DOHH2 (cell line): Measurements from ENCODE around the gene IFNG.

ENCODE experiments used
- H3F3A ChIP-seq: fragments of 200-600 bp; sonication (generic), shearing (Covaris generic); 2 replicates; pipeline ENCODE4 v1.6.0; 2016; ENCODE audit warnings: antibody characterized with exemption, mild to moderate bottlenecking; ENCODE audit not compliant: control insufficient read depth, insufficient read depth
- H3K27ac ChIP-seq: fragments of 200-600 bp; sonication (generic); 2 replicates; pipeline ENCODE4 v1.5.1; 2014; ENCODE audit warnings: low read depth, mild to moderate bottlenecking, low read length, moderate library complexity
- H3K27me3 ChIP-seq: fragments of 200-600 bp; sonication (generic); 2 replicates; pipeline ENCODE4 v1.6.1; 2014; ENCODE audit warnings: mild to moderate bottlenecking, low read length, mixed read lengths; ENCODE audit not compliant: control insufficient read depth
- H3K36me3 ChIP-seq: fragments of 200-600 bp; sonication (generic); 2 replicates; pipeline ENCODE4 v1.6.1; 2014; ENCODE audit warnings: mild to moderate bottlenecking, low read length, moderate library complexity, mixed read lengths; ENCODE audit not compliant: control insufficient read depth
- H3K4me1 ChIP-seq: fragments of 200-600 bp; sonication (generic); 2 replicates; pipeline ENCODE4 v1.6.1; 2014; ENCODE audit warnings: mild to moderate bottlenecking, low read length, mixed read lengths; ENCODE audit not compliant: control insufficient read depth
- H3K4me2 ChIP-seq: fragments of 200-600 bp; sonication (generic); 2 replicates; pipeline ENCODE4 v1.6.0; 2014; ENCODE audit warnings: mild to moderate bottlenecking, low read length, moderate library complexity
- H3K4me3 ChIP-seq: fragments of 200-600 bp; sonication (generic); 2 replicates; pipeline ENCODE4 v1.5.1; 2014; ENCODE audit warnings: mild to moderate bottlenecking, low read length, mixed read lengths
- H3K79me2 ChIP-seq: fragments of 200-600 bp; sonication (generic); 2 replicates; pipeline ENCODE4 v1.6.1; 2014; ENCODE audit warnings: mild to moderate bottlenecking, low read length, mixed read lengths; ENCODE audit not compliant: control insufficient read depth
- H3K9me2 ChIP-seq: fragments of 200-600 bp; sonication (generic); replicated peaks from 2 replicates; pipeline ENCODE4 v1.6.1; 2014; ENCODE audit warnings: mild to moderate bottlenecking, low read length, mixed read lengths; ENCODE audit not compliant: control insufficient read depth
- H3K9me3 ChIP-seq: fragments of 200-600 bp; sonication (generic); 2 replicates; pipeline ENCODE4 v1.6.1; 2014; ENCODE audit warnings: antibody characterized with exemption, low read length, mixed read lengths; ENCODE audit not compliant: control insufficient read depth, insufficient read depth
- H4K20me1 ChIP-seq: fragments of 200-600 bp; sonication (generic); 2 replicates; pipeline ENCODE4 v1.6.0; 2014; ENCODE audit warnings: low read depth, mild to moderate bottlenecking, antibody characterized with exemption, low read length, moderate library complexity; ENCODE audit not compliant: control insufficient read depth, insufficient read depth
- EZH2phosphoT487 ChIP-seq: fragments of 200-600 bp; sonication (generic); IDR thresholded peaks from 2 replicates; pipeline ENCODE4 v1.6.1; 2017; ENCODE audit warnings: borderline replicate concordance, mild to moderate bottlenecking, antibody characterized with exemption, low read length, moderate library complexity, mixed read lengths
- TF ChIP-seq, protein P1 (sequence below): fragments of 200-600 bp; sonication (generic); IDR thresholded peaks from one replicate; pipeline ENCODE4 v1.5.1; 2014; ENCODE audit warnings: antibody characterized with exemption, mild to moderate bottlenecking, low read depth, low read length; ENCODE audit not compliant: poor library complexity, severe bottlenecking

The IFNG gene

DNA sequence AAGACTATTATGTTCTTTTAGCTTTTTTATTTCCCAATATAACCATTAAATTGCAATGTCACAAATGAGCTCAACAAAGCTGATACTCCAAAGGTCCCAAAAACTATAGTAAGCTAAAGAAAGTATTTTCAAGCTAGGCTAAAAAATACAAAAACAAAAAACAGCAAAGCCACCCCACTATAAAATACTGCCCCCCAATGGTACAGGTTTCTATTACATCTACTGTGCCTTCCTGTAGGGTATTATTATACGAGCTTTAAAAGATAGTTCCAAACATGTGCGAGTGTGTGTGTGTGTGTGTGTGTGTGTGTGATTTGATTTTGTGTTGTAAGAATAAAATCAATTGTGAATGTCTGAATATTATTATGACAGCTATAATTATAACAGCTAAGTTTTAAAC lies 1.1 kb downstream of the IFNG start:
- H3K27me3 ChIP-seq: no peaks in the 10 kb centered on the region
- H3K4me2 ChIP-seq: no peak overlapping the region
- H3K4me1 ChIP-seq: peaks cover 15% of the 10 kb centered on the region
- no peaks in the 10 kb centered on the region for H3K9me2 ChIP-seq
- no peaks in the 10 kb centered on the region for H3K79me2 ChIP-seq
- no peak overlapping the region for H3K4me3 ChIP-seq
- no peak overlapping the region for H3K27ac ChIP-seq
- TF ChIP-seq, protein P1, sequence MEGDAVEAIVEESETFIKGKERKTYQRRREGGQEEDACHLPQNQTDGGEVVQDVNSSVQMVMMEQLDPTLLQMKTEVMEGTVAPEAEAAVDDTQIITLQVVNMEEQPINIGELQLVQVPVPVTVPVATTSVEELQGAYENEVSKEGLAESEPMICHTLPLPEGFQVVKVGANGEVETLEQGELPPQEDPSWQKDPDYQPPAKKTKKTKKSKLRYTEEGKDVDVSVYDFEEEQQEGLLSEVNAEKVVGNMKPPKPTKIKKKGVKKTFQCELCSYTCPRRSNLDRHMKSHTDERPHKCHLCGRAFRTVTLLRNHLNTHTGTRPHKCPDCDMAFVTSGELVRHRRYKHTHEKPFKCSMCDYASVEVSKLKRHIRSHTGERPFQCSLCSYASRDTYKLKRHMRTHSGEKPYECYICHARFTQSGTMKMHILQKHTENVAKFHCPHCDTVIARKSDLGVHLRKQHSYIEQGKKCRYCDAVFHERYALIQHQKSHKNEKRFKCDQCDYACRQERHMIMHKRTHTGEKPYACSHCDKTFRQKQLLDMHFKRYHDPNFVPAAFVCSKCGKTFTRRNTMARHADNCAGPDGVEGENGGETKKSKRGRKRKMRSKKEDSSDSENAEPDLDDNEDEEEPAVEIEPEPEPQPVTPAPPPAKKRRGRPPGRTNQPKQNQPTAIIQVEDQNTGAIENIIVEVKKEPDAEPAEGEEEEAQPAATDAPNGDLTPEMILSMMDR: peak; percentile 67
- no peak for TF ChIP-seq EZH2phosphoT487
- H3K36me3 ChIP-seq: no peaks in the 10 kb centered on the region
- no peaks in the 10 kb centered on the region for H3K9me3 ChIP-seq
- no peaks in the 10 kb centered on the region for H4K20me1 ChIP-seq
- H3F3A ChIP-seq: peaks cover 3% of the 10 kb centered on the region

DNA sequence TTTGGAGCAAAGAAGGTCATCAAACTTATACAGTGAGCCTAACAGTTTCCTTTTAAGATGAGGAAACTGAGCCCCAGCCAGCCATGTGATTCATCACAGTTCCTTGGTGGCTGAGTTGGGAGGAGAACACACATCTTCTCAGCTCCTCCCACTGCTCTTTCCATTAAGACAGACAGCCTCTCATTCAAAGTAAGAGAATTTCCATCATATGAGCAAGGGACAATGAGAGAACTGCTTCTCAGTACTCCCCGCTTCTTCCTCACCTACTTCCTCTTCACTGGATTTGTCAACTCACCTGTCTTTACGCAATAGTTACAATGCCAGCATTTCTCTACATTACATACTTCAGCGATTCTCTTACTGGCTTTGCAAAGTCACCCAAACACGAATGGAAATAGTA lies 2.2 kb downstream of the IFNG start:
- H3K9me3 ChIP-seq: no peaks in the 10 kb centered on the region
- TF ChIP-seq, protein P1: no peak
- TF ChIP-seq EZH2phosphoT487: no peak

DNA sequence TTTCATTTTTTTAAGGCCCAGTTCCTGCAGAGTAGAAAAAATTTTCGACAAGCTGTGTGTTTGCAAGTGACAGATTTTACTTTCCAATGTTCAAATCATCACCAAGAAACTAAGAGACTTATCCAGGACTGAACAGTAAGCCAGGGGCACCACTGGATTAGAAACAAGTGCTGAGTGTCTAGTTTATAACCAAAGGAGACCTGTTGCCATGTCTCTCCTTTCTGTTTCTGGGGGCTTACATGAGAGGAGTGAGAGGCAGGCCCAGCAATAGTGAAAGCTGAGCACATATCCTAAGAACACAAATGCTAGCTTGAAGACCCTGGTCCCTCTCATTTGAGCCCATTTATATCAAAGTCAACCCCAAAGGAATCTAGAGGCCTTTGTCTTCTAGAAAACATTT lies 2.9 kb downstream of the IFNG start:
- Histone ChIP-seq H3K9me2 (no peaks in the 10 kb centered on the region), H3K27ac (no peak overlapping the region), H3K4me1 (peaks cover 3% of the 10 kb centered on the region; the same call in 1 of the 2 replicates), H3K27me3 (no peaks in the 10 kb centered on the region), H3F3A (no peaks in the 10 kb centered on the region), H3K9me3 (no peaks in the 10 kb centered on the region), H3K4me2 (no peak overlapping the region), H3K4me3 (no peak overlapping the region), H4K20me1 (no peaks in the 10 kb centered on the region), H3K36me3 (no peaks in the 10 kb centered on the region), H3K79me2 (no peaks in the 10 kb centered on the region)
- TF ChIP-seq EZH2phosphoT487: no peak
- TF ChIP-seq, protein P1: no peak

More for the DNA sequence above, 2.2 kb downstream of the IFNG start:
- Histone ChIP-seq H3K9me2 (no peaks in the 10 kb centered on the region), H3K4me3 (no peak overlapping the region), H3K36me3 (no peaks in the 10 kb centered on the region), H3K4me2 (no peak overlapping the region), H3K4me1 (peaks cover 4% of the 10 kb centered on the region), H3K27ac (no peak overlapping the region), H3F3A (no peaks in the 10 kb centered on the region), H3K79me2 (no peaks in the 10 kb centered on the region), H3K27me3 (no peaks in the 10 kb centered on the region), H4K20me1 (no peaks in the 10 kb centered on the region)
